ENCODE measurements around the gene IQGAP3. TPM values are rescaled to one million over a fixed set of nuclear protein-coding genes. Genes with fewer than 3 reads are reported as not detected.

The IQGAP3 gene
- total and polyA plus RNA-seq, 2 donors (not counting 1 experiment from before 2014, with no cell fraction given), result 0.07 to 0.12 TPM

- no peak overlapping the region for H3K4me2 ChIP-seq (replicated peaks; ENCODE audit: low read depth, low read length, poor library complexity, severe bottlenecking)
- 73% methylated on average over 4 of the region's 5 CpGs for WGBS (ENCODE audit: insufficient coverage)
- H3K79me2 ChIP-seq (ENCODE audit: control insufficient read depth, insufficient read depth, low read length), result no peaks in the 10 kb centered on the region
- no peaks in the 10 kb centered on the region for H4K20me1 ChIP-seq (ENCODE audit: control insufficient read depth, insufficient read depth, low read length, poor library complexity, severe bottlenecking)
- peaks cover 2 to 4% of the 10 kb centered on the region in 2 donors for H3K4me1 ChIP-seq (ENCODE audit: control insufficient read depth in 2 of 2, insufficient read depth in 2 of 2, low read length in 2 of 2)
- ChIA-PET CTCF (interaction anchor here (0.6 to 0.8 kb wide), 2 partner anchors 77 to 711 kb away, joined by 3 read pairs; no protein-coding TSS in a partner anchor), POLR2A (interaction anchor here (0.6 kb wide), 1 partner anchor 45 kb away, joined by 4 read pairs; no protein-coding TSS in a partner anchor)
- Mint-ChIP-seq H3K27me3 (no peaks in the 10 kb centered on the region), H3K9me3 (ENCODE audit: insufficient read depth) (no peaks in the 10 kb centered on the region), H3K27ac (no peak overlapping the region), H3K4me1 (peaks cover 7% of the 10 kb centered on the region), H3K4me3 (no peak overlapping the region)
- ATAC-seq (ENCODE audit: low read depth) (no peak), DNase-seq (no peak)
- H3K9ac ChIP-seq (ENCODE audit: low read length), result no peak overlapping the region
- intact Hi-C loops (cut with micrococcal nuclease), result no loop called here
- H3K27ac ChIP-seq (ENCODE audit: low read length in 2 of 2), result no peak overlapping the region
- no peaks in the 10 kb centered on the region for H3K36me3 ChIP-seq (replicated peaks in 1 of 2; ENCODE audit: control extremely low read depth in 1 of 2, control insufficient read depth in 1 of 2, extremely low read depth in 1 of 2, insufficient read depth in 2 of 2, low read length in 1 of 2)
- H3K4me3 ChIP-seq (ENCODE audit: control extremely low read depth in 1 of 5, extremely low read depth in 1 of 5, insufficient read depth in 1 of 5, low read depth in 2 of 5, low read length in 4 of 5), result no peak overlapping the region
- no peaks in the 10 kb centered on the region for H3K27me3 ChIP-seq (replicated peaks in 1 of 4; ENCODE audit: control extremely low read depth in 1 of 4, control insufficient read depth in 3 of 4, insufficient read depth in 4 of 4, low read length in 3 of 4)
- TF ChIP-seq EZH2 (IDR thresholded peaks at IDR 0.05; ENCODE audit: borderline replicate concordance, insufficient read depth, low read depth, low read length, poor library complexity, severe bottlenecking) (no peak), CTCF (IDR thresholded peaks at IDR 0.05) (no peak)
- peaks cover 0 to 2% (median 0%) of the 10 kb centered on the region in 3 donors for H3K9me3 ChIP-seq (ENCODE audit: control extremely low read depth in 1 of 3, control insufficient read depth in 2 of 3, insufficient read depth in 1 of 3, low read length in 2 of 3)
- no peak overlapping the region for H2AFZ ChIP-seq (ENCODE audit: insufficient read depth, low read depth, low read length, poor library complexity, severe bottlenecking)
These were observed 12.5 kb downstream of the IQGAP3 start for GRCh38 chr1:156559797-156560385.

GRCh38 chr1:156559086-156559796 lies 13.1 kb downstream of the IQGAP3 start:
- WGBS (ENCODE audit: insufficient coverage), result 78% methylated on average over 6 of the region's 8 CpGs

More at GRCh38 chr1:156559086-156559796, 13.1 kb downstream of the IQGAP3 start:
- Mint-ChIP-seq H3K27me3 (no peaks in the 10 kb centered on the region), H3K4me1 (peaks cover 11% of the 10 kb centered on the region), H3K4me3 (no peak overlapping the region), H3K9me3 (ENCODE audit: insufficient read depth) (no peaks in the 10 kb centered on the region), H3K27ac (no peak overlapping the region)
- TF ChIP-seq CTCF (IDR thresholded peaks at IDR 0.05) (no peak), EZH2 (IDR thresholded peaks at IDR 0.05; ENCODE audit: borderline replicate concordance, insufficient read depth, low read depth, low read length, poor library complexity, severe bottlenecking) (no peak)
- H3K4me3 ChIP-seq (ENCODE audit: control extremely low read depth in 1 of 5, extremely low read depth in 1 of 5, insufficient read depth in 1 of 5, low read depth in 2 of 5, low read length in 4 of 5), result no peak overlapping the region
- no peak overlapping the region for H3K27ac ChIP-seq (ENCODE audit: low read length in 2 of 2)
- H4K20me1 ChIP-seq (ENCODE audit: control insufficient read depth, insufficient read depth, low read length, poor library complexity, severe bottlenecking), result no peaks in the 10 kb centered on the region
- peaks cover 8 to 10% of the 10 kb centered on the region in 2 donors for H3K4me1 ChIP-seq (ENCODE audit: control insufficient read depth in 2 of 2, insufficient read depth in 2 of 2, low read length in 2 of 2)
- H3K79me2 ChIP-seq (ENCODE audit: control insufficient read depth, insufficient read depth, low read length), result no peaks in the 10 kb centered on the region
- ChIA-PET CTCF (interaction anchor here (0.6 to 0.8 kb wide), 2 partner anchors 76 to 710 kb away, joined by 3 read pairs; no protein-coding TSS in a partner anchor), POLR2A (interaction anchor here (0.6 kb wide), 1 partner anchor 46 kb away, joined by 4 read pairs; no protein-coding TSS in a partner anchor)
- peaks cover 0 to 2% (median 0%) of the 10 kb centered on the region in 3 donors for H3K9me3 ChIP-seq (ENCODE audit: control extremely low read depth in 1 of 3, control insufficient read depth in 2 of 3, insufficient read depth in 1 of 3, low read length in 2 of 3)
- H3K27me3 ChIP-seq (replicated peaks in 1 of 4; ENCODE audit: control extremely low read depth in 1 of 4, control insufficient read depth in 3 of 4, insufficient read depth in 4 of 4, low read length in 3 of 4), result no peaks in the 10 kb centered on the region
- no peak overlapping the region for H3K9ac ChIP-seq (ENCODE audit: low read length)
- H2AFZ ChIP-seq (ENCODE audit: insufficient read depth, low read depth, low read length, poor library complexity, severe bottlenecking), result no peak overlapping the region
- intact Hi-C loops (cut with micrococcal nuclease), result no loop called here
- no peak overlapping the region for H3K4me2 ChIP-seq (replicated peaks; ENCODE audit: low read depth, low read length, poor library complexity, severe bottlenecking)
- no peaks in the 10 kb centered on the region for H3K36me3 ChIP-seq (replicated peaks in 1 of 2; ENCODE audit: control extremely low read depth in 1 of 2, control insufficient read depth in 1 of 2, extremely low read depth in 1 of 2, insufficient read depth in 2 of 2, low read length in 1 of 2)
- ATAC-seq (ENCODE audit: low read depth) (peak; percentile 10), DNase-seq (no peak)
